Endothelial cell of umbilical vein (primary cell): ENCODE results near the gene PAQR6.

Experiments used
- CTCF ChIP-seq, 2 donors: IDR thresholded peaks; 1 replicate in 1 of 2; 2 replicates in 1 of 2; pipeline ENCODE4 v1.5.1; 2011; ENCODE audit warnings: low read length in 2 of 2, mild to moderate bottlenecking in 2 of 2, moderate library complexity in 2 of 2, control low read depth in 1 of 2, inconsistent platforms in 1 of 2, low read depth in 1 of 2; ENCODE audit not compliant: insufficient read depth in 1 of 2; ENCODE audit errors: extremely low read depth in 1 of 2
- EZH2 ChIP-seq: IDR thresholded peaks from 2 replicates; pipeline ENCODE4 v1.6.1; 2012; ENCODE audit warnings: borderline replicate concordance, low read depth, mild to moderate bottlenecking, moderate library complexity, low read length, inconsistent platforms; ENCODE audit not compliant: severe bottlenecking
- FOS ChIP-seq: IDR thresholded peaks from 2 replicates; pipeline ENCODE4 v1.6.1; 2011; ENCODE audit warnings: mild to moderate bottlenecking, low read length, moderate library complexity, borderline replicate concordance; ENCODE audit not compliant: insufficient read depth
- JUN ChIP-seq: IDR thresholded peaks from 2 replicates; pipeline ENCODE4 v1.6.1; 2011; ENCODE audit warnings: borderline replicate concordance, low read depth; ENCODE audit not compliant: insufficient read length, insufficient read depth
- POLR2A ChIP-seq: IDR thresholded peaks from 2 replicates; pipeline ENCODE4 v1.6.1; 2012; ENCODE audit warnings: low read depth, mild to moderate bottlenecking, control low read depth, low read length
- POLR2AphosphoS5 ChIP-seq: IDR thresholded peaks from 2 replicates; pipeline ENCODE4 v1.6.1; 2012; ENCODE audit warnings: low read depth, mild to moderate bottlenecking, control low read depth, low read length, moderate library complexity; ENCODE audit not compliant: insufficient read depth

DNA sequence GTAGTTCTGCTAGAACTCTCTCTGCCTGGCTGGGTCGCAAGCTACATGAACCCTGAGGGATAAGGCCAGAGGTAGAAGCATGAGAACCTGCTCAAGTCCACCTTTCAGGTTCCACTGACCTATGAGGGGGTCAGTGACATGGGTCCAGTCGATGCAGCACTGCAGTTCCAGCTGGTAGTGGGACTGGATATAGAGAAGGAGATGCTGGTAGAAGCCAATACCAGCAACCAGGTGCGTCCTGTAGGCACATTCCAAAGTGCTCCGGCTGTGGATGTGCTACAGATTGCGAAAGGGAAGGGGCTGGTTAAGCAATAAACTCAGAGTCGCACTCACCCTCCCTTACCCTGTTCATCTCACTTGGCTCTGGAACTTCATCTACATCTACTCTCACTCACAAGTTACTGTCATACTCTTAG is 29.1 kb upstream of the PAQR6 start:
- TF ChIP-seq JUN (no peak), CTCF (IDR thresholded peaks at IDR 0.05; ENCODE audit: extremely low read depth in 1 of 2, insufficient read depth in 1 of 2, low read depth in 1 of 2, low read length in 2 of 2) (no peak), EZH2 (no peak), POLR2AphosphoS5 (no peak), POLR2A (no peak), FOS (no peak)
